T-helper 9 cell (primary cell): ENCODE measurements around the gene DLX5.
"Not testable (repeated sequence)": the region's sequence is repeated elsewhere in the genome, so short reads cannot be mapped to it uniquely, and the experiment has no call there.

Source experiments
- DNase-seq: peaks from one replicate; pipeline ENCODE4 v3.0.0-alpha.2; 2020
- total RNA-seq, 2 donors: gene quantifications; one replicate each; lab custom pipeline; 2026; lab: John Stamatoyannopoulos, UW

DLX5 gene
- total RNA-seq = 0 reads per million in 2 donors

GRCh38 chr7:97024209-97025129, at the start of gene DLX5:
TSS of gene DLX5 (minus strand) at chr7:97024831. CDS start at chr7:97024623, 208 bp downstream.
- no peak for DNase-seq

- not testable (repeated sequence) for DNase-seq
These were observed 47.4 kb upstream of the DLX5 start for GRCh38 chr7:97072025-97072424.

GRCh38 chr7:97064972-97065587, 40.4 kb upstream of the DLX5 start:
- DNase-seq = no peak

- DNase-seq = no peak
These were observed 39.4 kb upstream of the DLX5 start for GRCh38 chr7:97064020-97064419.

GRCh38 chr7:97043281-97043680, 18.6 kb upstream of the DLX5 start:
- DNase-seq = no peak

- no peak for DNase-seq
These were observed 14.9 kb upstream of the DLX5 start for GRCh38 chr7:97039374-97040065.

- not testable (repeated sequence) for DNase-seq
These were observed 9.7 kb upstream of the DLX5 start for GRCh38 chr7:97034213-97034852.

- peak; percentile 57 for DNase-seq
These were observed 3.0 kb upstream of the DLX5 start for GRCh38 chr7:97027427-97028234.

- DNase-seq = no peak
These were observed 2.2 kb upstream of the DLX5 start for GRCh38 chr7:97026715-97027426.

- no peak for DNase-seq
These were observed 1.5 kb upstream of the DLX5 start for GRCh38 chr7:97025983-97026714.

- no peak for DNase-seq
These were observed 484 bp upstream of the DLX5 start for GRCh38 chr7:97025130-97025499.

GRCh38 chr7:97022491-97023306, 1.9 kb downstream of the DLX5 start:
- no peak for DNase-seq

- DNase-seq = no peak
These were observed 2.7 kb downstream of the DLX5 start for GRCh38 chr7:97021747-97022490.

- no peak for DNase-seq
These were observed 3.5 kb downstream of the DLX5 start for GRCh38 chr7:97020996-97021746.

GRCh38 chr7:97020601-97020995, 4.0 kb downstream of the DLX5 start:
- no peak for DNase-seq

- no peak for DNase-seq
These were observed 4.9 kb downstream of the DLX5 start for GRCh38 chr7:97019710-97020225.

- DNase-seq = no peak
These were observed 5.7 kb downstream of the DLX5 start for GRCh38 chr7:97018791-97019531.
